ENCODE measurements around the gene MAFF.
A peak's percentile ranks its signal among the peaks of the same experiment; 100 is the strongest.

MAFF gene

GRCh38 chr22:38220653-38221386, 19.0 kb downstream of the MAFF start:
- peak overlapping the region; percentile 54 for H3K9ac ChIP-seq (ENCODE audit: low read length)
- no peaks in the 10 kb centered on the region for H3K9me3 ChIP-seq (ENCODE audit: control insufficient read depth, low read length)
- no peaks in the 10 kb centered on the region for H3K27me3 ChIP-seq (replicated peaks; ENCODE audit: control insufficient read depth, insufficient read depth, low read length)
- peaks cover 41% of the 10 kb centered on the region for H3K36me3 ChIP-seq (ENCODE audit: control insufficient read depth, insufficient read depth, low read length, severe bottlenecking)
- no peak overlapping the region for H3K4me3 ChIP-seq (ENCODE audit: low read length)
- peaks cover 43% of the 10 kb centered on the region for H3K4me1 ChIP-seq (ENCODE audit: control insufficient read depth, insufficient read depth, low read length)
- no peak for DNase-seq (ENCODE audit: low read depth)

- Histone ChIP-seq H3K4me3 (ENCODE audit: low read length) (no peak overlapping the region), H3K9ac (ENCODE audit: low read length) (no peak overlapping the region), H3K27me3 (replicated peaks; ENCODE audit: control insufficient read depth, insufficient read depth, low read length) (no peaks in the 10 kb centered on the region), H3K4me1 (ENCODE audit: control insufficient read depth, insufficient read depth, low read length) (peaks cover 43% of the 10 kb centered on the region), H3K36me3 (ENCODE audit: control insufficient read depth, insufficient read depth, low read length, severe bottlenecking) (peaks cover 39% of the 10 kb centered on the region), H3K9me3 (ENCODE audit: control insufficient read depth, low read length) (no peaks in the 10 kb centered on the region)
- DNase-seq (ENCODE audit: low read depth): no peak
Measured at GRCh38 chr22:38221407-38221806, 19.6 kb downstream of the MAFF start.

DNA sequence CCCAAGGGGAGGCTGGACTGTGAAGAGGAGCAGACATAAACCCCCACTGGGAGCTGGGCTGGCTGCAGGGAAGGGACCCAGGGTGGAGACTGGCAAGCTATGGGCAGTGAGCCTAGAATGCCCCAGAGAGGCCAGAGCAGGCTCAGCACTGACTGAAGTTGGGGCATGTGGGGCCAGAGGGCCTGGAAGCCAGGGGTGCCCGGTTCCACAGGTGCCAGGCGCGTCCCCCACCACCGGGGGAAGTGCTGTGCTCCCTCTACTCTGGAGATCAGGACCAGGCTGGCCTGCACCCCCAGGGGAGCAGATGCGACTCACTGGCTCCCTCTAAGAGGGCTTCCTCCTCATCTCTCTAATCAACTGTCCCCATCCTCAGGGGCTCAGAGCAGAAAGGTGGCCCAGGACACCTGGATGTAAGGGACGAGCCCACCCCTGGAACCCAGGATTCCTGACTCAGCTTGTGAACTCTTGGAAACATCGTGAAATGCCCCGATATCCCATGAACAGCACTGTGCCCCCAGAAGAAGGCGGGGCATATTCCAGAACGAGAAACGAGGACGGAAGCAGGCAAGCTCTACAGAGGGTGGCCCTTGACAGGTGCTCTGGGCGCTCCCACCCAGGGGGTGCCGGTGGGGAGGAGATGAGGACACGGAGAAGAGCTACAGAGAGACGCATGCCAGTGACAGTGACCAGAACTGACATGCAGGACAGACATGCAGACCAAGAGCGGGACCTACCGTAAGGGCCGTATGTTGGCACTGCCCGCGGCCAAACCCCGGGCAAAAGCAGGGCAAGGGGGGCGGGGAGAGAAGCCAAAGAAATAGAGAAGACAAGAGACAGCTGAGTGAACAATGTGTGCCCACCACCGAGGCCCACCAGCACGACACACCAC, 20.4 kb downstream of the MAFF start:
- H3K4me1 ChIP-seq (ENCODE audit: control insufficient read depth, insufficient read depth, low read length): peaks cover 43% of the 10 kb centered on the region
- no peak overlapping the region for H3K4me3 ChIP-seq (ENCODE audit: low read length)
- H3K36me3 ChIP-seq (ENCODE audit: control insufficient read depth, insufficient read depth, low read length, severe bottlenecking): peaks cover 42% of the 10 kb centered on the region
- H3K27me3 ChIP-seq (replicated peaks; ENCODE audit: control insufficient read depth, insufficient read depth, low read length): no peaks in the 10 kb centered on the region
- no peak overlapping the region for H3K9ac ChIP-seq (ENCODE audit: low read length)
- H3K9me3 ChIP-seq (ENCODE audit: control insufficient read depth, low read length): no peaks in the 10 kb centered on the region
- no peak for DNase-seq (ENCODE audit: low read depth)

GRCh38 chr22:38222797-38223119, 21.0 kb downstream of the MAFF start:
- H3K4me3 ChIP-seq (ENCODE audit: low read length): no peak overlapping the region
- H3K27me3 ChIP-seq (replicated peaks; ENCODE audit: control insufficient read depth, insufficient read depth, low read length): no peaks in the 10 kb centered on the region
- peaks cover 41% of the 10 kb centered on the region for H3K4me1 ChIP-seq (ENCODE audit: control insufficient read depth, insufficient read depth, low read length)
- peaks cover 48% of the 10 kb centered on the region for H3K36me3 ChIP-seq (ENCODE audit: control insufficient read depth, insufficient read depth, low read length, severe bottlenecking)
- H3K9ac ChIP-seq (ENCODE audit: low read length): no peak overlapping the region
- H3K9me3 ChIP-seq (ENCODE audit: control insufficient read depth, low read length): no peaks in the 10 kb centered on the region
- DNase-seq (ENCODE audit: low read depth): no peak

DNA sequence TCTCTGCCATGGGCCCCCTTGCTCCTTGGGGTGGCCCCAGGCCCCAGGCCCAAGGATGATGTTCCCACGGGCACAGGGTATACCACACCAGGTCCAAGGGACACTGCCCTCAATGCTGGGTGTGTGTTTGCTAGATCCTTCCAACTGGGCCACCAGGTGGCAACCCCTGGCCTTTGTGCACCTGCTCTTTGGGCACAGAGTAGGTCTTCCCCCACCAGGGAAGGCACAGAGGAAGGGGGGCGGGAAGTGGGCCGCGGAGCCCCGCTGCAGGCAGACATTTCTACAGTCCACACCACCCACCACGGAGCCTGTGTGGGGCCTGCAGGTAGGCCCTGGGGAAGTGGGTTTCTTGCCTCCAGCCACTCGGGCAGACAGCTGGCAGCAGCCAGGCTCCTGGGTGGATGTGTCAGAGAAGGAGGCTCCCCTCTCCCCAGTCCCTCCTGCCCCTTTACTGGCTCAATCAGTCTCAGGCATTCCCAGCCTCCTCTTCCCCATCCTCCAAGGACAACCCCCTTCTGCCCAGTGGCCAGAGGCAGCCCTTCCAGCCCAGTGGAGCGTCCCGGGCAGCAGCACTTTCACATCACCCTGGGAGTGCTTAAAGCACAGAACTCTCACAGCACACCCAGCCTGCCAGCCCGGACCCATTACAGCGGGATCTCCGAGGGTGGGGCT, 21.6 kb downstream of the MAFF start:
- Histone ChIP-seq H3K9me3 (ENCODE audit: control insufficient read depth, low read length) (no peaks in the 10 kb centered on the region), H3K9ac (ENCODE audit: low read length) (no peak overlapping the region), H3K27me3 (replicated peaks; ENCODE audit: control insufficient read depth, insufficient read depth, low read length) (no peaks in the 10 kb centered on the region), H3K4me1 (ENCODE audit: control insufficient read depth, insufficient read depth, low read length) (peaks cover 41% of the 10 kb centered on the region), H3K36me3 (ENCODE audit: control insufficient read depth, insufficient read depth, low read length, severe bottlenecking) (peaks cover 53% of the 10 kb centered on the region), H3K4me3 (ENCODE audit: low read length) (no peak overlapping the region)
- DNase-seq (ENCODE audit: low read depth): no peak

DNA sequence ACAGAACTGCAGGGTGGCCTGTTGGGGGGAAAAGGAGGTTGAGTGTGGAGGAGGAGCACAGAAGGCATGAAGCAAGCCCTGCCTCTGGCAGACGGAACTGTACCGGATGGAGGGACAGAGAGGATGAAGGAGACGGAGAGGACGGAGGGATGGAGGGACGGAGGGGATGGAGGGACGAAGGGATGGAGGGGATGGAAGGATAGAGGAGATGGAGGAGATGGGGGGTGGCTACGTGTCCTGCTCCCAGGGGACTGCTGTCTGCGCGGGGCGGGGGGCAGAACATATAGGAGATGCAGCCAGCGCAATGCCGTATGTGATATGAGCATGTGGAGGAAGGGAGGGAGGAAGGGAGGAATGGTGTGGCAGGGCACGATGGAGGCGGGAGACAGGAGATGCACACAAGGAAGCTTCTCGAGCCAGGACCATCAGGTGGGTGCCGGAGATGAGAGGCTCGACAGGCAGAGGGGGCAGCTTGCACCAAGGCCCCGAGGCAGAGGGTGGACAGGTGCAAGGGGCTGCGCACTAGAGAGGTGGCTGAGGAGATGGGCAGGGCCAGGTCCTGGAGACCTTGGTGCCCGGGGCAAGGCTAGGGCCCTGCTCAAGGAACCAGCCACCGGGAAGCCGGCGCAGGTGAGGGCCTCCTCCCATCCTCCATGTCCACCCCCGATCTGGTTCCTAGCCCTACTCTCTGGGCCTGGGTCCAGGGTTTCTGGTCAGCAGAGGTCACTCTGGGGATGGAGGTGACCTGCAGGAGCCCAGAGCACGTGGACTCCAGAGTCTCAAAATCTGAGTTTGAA, 25.3 kb downstream of the MAFF start:
- Histone ChIP-seq H3K36me3 (ENCODE audit: control insufficient read depth, insufficient read depth, low read length, severe bottlenecking) (peaks cover 64% of the 10 kb centered on the region), H3K9ac (ENCODE audit: low read length) (no peak overlapping the region), H3K4me3 (ENCODE audit: low read length) (no peak overlapping the region), H3K27me3 (replicated peaks; ENCODE audit: control insufficient read depth, insufficient read depth, low read length) (no peaks in the 10 kb centered on the region), H3K4me1 (ENCODE audit: control insufficient read depth, insufficient read depth, low read length) (peaks cover 24% of the 10 kb centered on the region), H3K9me3 (ENCODE audit: control insufficient read depth, low read length) (no peaks in the 10 kb centered on the region)
- DNase-seq (ENCODE audit: low read depth): no peak

DNA sequence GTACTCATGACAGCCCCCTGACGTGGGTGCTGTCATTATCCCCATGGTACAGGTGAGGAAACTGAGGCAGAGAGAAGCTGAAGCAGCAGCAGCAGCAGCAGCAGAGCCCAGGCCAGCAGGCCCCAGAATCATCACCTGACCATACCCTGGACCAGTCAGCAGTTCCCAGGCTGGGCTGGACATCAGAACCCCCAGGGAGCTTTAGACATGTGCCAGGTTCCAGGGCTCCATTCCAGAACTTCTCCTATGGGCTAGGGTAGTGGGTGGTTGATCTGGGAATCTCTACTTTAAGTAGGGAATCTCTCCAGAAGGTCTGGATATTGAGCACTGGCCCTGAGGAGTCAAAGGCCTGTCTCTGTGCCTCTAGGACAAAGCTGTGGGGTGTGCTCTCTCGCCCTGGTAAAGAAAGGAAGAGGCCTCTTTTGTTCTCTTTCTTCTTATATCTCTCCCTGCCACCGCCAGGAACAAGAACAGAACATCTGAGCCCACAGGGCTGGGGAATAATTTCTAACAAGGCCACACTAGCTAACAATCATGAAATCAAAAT, 26.6 kb downstream of the MAFF start:
- no peak overlapping the region for H3K4me3 ChIP-seq (ENCODE audit: low read length)
- no peaks in the 10 kb centered on the region for H3K27me3 ChIP-seq (replicated peaks; ENCODE audit: control insufficient read depth, insufficient read depth, low read length)
- no peaks in the 10 kb centered on the region for H3K9me3 ChIP-seq (ENCODE audit: control insufficient read depth, low read length)
- H3K4me1 ChIP-seq (ENCODE audit: control insufficient read depth, insufficient read depth, low read length): peaks cover 31% of the 10 kb centered on the region
- peak overlapping the region; percentile 19 for H3K9ac ChIP-seq (ENCODE audit: low read length)
- DNase-seq (ENCODE audit: low read depth): peak; percentile 28
- H3K36me3 ChIP-seq (ENCODE audit: control insufficient read depth, insufficient read depth, low read length, severe bottlenecking): peaks cover 72% of the 10 kb centered on the region

- H3K4me3 ChIP-seq (ENCODE audit: low read length): no peak overlapping the region
- peak overlapping the region; percentile 19 for H3K9ac ChIP-seq (ENCODE audit: low read length)
- no peaks in the 10 kb centered on the region for H3K27me3 ChIP-seq (replicated peaks; ENCODE audit: control insufficient read depth, insufficient read depth, low read length)
- H3K9me3 ChIP-seq (ENCODE audit: control insufficient read depth, low read length): no peaks in the 10 kb centered on the region
- peak; percentile 70 for DNase-seq (ENCODE audit: low read depth)
- H3K36me3 ChIP-seq (ENCODE audit: control insufficient read depth, insufficient read depth, low read length, severe bottlenecking): peaks cover 69% of the 10 kb centered on the region
- H3K4me1 ChIP-seq (ENCODE audit: control insufficient read depth, insufficient read depth, low read length): peaks cover 38% of the 10 kb centered on the region
Measured at GRCh38 chr22:38228873-38229740, 27.3 kb downstream of the MAFF start.

DNA sequence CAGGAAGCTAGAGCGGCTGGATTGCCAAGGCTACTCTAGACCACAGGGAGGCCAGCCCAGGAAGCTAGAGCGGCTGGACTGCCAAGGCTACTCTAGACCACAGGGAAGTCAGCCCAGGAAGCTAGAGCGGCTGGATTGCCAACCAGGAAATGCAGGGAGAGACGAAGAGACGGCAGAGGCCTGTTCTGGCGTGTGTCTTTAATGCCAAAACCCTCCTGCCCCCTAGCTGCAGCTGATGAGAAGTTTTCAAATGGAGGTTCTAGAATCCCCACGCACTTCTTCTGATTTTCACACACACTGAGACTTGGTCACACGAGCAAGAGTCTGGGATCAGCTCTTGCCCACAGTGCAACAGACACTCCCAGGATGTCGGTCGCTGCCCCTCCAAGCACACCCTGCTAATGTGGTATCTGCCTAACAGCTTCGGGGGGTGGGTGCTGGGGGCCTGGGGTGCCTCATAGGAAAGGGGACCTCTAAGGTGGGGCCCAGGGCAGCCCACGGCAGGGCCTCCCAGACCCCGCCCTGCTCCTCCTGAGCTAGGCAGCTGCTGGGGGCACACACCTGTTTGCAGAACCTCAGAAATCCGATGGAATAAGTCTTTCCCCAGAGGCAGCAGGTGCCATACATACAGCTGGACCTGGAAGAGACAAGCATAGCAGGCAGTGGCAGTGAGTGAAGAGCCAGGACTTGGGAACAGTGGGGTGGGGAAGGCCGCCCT, 28.5 kb downstream of the MAFF start:
- Histone ChIP-seq H3K9ac (ENCODE audit: low read length) (no peak overlapping the region), H3K27me3 (replicated peaks; ENCODE audit: control insufficient read depth, insufficient read depth, low read length) (no peaks in the 10 kb centered on the region), H3K9me3 (ENCODE audit: control insufficient read depth, low read length) (no peaks in the 10 kb centered on the region), H3K4me3 (ENCODE audit: low read length) (no peak overlapping the region), H3K36me3 (ENCODE audit: control insufficient read depth, insufficient read depth, low read length, severe bottlenecking) (peaks cover 69% of the 10 kb centered on the region), H3K4me1 (ENCODE audit: control insufficient read depth, insufficient read depth, low read length) (peaks cover 49% of the 10 kb centered on the region)
- DNase-seq (ENCODE audit: low read depth): peak; percentile 40

Measured in adipocyte (in vitro differentiated cells).